GM18951 (cell line): ENCODE data around the gene GHR.

Experiments used
- POLR2A ChIP-seq: IDR thresholded peaks from 4 replicates; pipeline ENCODE4 v1.6.1; 2011; ENCODE audit warnings: mild to moderate bottlenecking; ENCODE audit not compliant: insufficient read length, insufficient read depth; ENCODE audit errors: extremely low read depth
- in situ Hi-C: fragments of 300-500 bp; cut with MboI; formaldehyde crosslinking; loops from one replicate; pipeline ENCODE4 v1.12.0; 2022; ENCODE audit warnings: low sequenced_read_pairs, mixed read lengths, inconsistent platforms; ENCODE audit not compliant: unreplicated experiment

The GHR gene

GRCh38 chr5:42490831-42491230 is 67.6 kb downstream of the GHR start:
- no peak for TF ChIP-seq POLR2A
- in situ Hi-C loops, result no loop called here

GRCh38 chr5:42491699-42492098 is 68.5 kb downstream of the GHR start:
- in situ Hi-C loops, result no loop called here
- no peak for TF ChIP-seq POLR2A

- in situ Hi-C loops, result no loop called here
- TF ChIP-seq POLR2A, result no peak
Observed at GRCh38 chr5:42492974-42493373, 69.7 kb downstream of the GHR start.

GRCh38 chr5:42494414-42494813 is 71.2 kb downstream of the GHR start:
- TF ChIP-seq POLR2A, result no peak
- in situ Hi-C loops, result no loop called here

GRCh38 chr5:42495914-42496313 is 72.7 kb downstream of the GHR start:
- no peak for TF ChIP-seq POLR2A
- in situ Hi-C loops, result no loop called here

GRCh38 chr5:42496397-42497156 is 73.3 kb downstream of the GHR start:
- no peak for TF ChIP-seq POLR2A
- in situ Hi-C loops, result no loop called here

GRCh38 chr5:42498000-42498399 is 74.8 kb downstream of the GHR start:
- in situ Hi-C loops, result no loop called here
- TF ChIP-seq POLR2A, result no peak

GRCh38 chr5:42499016-42499415 is 75.8 kb downstream of the GHR start:
- TF ChIP-seq POLR2A, result no peak
- in situ Hi-C loops, result no loop called here

- in situ Hi-C loops, result no loop called here
- TF ChIP-seq POLR2A, result no peak
Observed at GRCh38 chr5:42500003-42500599, 76.9 kb downstream of the GHR start.

- TF ChIP-seq POLR2A, result no peak
- in situ Hi-C loops, result no loop called here
Observed at GRCh38 chr5:42502613-42503470, 79.6 kb downstream of the GHR start.

GRCh38 chr5:42506662-42507061 is 83.4 kb downstream of the GHR start:
- in situ Hi-C loops, result no loop called here
- no peak for TF ChIP-seq POLR2A

- in situ Hi-C loops, result no loop called here
- no peak for TF ChIP-seq POLR2A
Observed at GRCh38 chr5:42507451-42508097, 84.3 kb downstream of the GHR start.

- in situ Hi-C loops, result no loop called here
- TF ChIP-seq POLR2A, result no peak
Observed at GRCh38 chr5:42513246-42513645, 90.0 kb downstream of the GHR start.
